ENCODE data around the gene MYNN. TPM values are rescaled to one million over a fixed set of nuclear protein-coding genes. Genes with fewer than 3 reads are reported as not detected.

MYNN gene
- total and polyA plus RNA-seq, 2 of the 13 experiments (the other 11 are each of a cell fraction or from before 2014, with no cell fraction given), result 10.4 to 17.6 TPM

DNA sequence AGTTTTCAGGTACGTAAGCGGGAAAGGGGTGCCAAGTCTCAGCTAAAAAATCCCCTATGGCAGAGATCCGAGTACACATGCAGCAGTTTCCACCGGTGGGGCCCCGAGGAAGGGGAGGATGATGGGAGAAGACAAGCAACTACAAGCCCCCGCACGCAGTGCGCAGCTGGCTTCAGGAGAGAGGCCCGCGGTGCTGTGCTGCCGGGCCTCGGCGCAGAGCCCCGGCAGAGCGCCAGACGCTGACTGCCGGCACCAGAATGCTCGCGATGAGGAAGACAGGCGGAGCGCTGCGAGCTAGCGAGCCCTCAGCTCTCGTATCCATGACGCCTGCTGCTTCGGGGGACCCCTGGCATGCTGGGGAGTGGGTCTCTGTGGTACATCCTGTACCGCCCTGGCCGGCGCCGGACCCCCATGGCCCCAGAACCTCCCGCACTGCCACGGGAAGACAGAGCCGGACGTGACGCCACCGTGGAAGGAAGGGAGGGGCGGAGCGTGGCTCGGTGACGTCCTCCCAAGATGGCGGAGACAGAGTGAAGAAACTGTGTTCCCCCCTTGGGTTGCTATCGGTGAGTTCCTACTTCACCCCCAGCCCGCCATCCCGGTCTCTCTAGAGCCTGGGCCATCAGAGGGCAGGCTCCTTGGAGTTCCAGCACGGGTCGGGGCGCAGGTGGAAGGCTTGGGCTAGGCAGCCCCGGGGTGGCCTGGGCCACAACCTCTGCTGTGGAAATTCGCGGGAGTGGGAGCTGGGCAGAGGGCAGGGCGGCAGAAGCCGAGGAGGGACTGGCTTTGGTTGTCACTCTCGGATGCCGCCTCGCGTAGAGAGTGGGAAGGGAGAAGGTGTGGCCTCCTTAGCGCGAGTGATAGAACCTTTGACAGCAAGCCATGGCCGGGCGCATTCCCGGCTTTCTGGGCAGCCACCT lies at the start of gene MYNN (continued):
- peak; percentile 53 for TF ChIP-seq ZNF263 (CRISPR knock-in tag; IDR thresholded peaks at IDR 0.05)
- TF ChIP-seq KMT2B (CRISPR knock-in tag; IDR thresholded peaks at IDR 0.05), result peak; percentile 89
- TF ChIP-seq IRF2 (CRISPR knock-in tag; IDR thresholded peaks at IDR 0.05), result peak; percentile 77
- TF ChIP-seq JUN (CRISPR knock-in tag; IDR thresholded peaks at IDR 0.05), result peak; percentile 42; the same call in 1 of the 2 replicates
- no peak for TF ChIP-seq ZNF572 (CRISPR knock-in tag; IDR thresholded peaks at IDR 0.05)
- TF ChIP-seq, protein P1, sequence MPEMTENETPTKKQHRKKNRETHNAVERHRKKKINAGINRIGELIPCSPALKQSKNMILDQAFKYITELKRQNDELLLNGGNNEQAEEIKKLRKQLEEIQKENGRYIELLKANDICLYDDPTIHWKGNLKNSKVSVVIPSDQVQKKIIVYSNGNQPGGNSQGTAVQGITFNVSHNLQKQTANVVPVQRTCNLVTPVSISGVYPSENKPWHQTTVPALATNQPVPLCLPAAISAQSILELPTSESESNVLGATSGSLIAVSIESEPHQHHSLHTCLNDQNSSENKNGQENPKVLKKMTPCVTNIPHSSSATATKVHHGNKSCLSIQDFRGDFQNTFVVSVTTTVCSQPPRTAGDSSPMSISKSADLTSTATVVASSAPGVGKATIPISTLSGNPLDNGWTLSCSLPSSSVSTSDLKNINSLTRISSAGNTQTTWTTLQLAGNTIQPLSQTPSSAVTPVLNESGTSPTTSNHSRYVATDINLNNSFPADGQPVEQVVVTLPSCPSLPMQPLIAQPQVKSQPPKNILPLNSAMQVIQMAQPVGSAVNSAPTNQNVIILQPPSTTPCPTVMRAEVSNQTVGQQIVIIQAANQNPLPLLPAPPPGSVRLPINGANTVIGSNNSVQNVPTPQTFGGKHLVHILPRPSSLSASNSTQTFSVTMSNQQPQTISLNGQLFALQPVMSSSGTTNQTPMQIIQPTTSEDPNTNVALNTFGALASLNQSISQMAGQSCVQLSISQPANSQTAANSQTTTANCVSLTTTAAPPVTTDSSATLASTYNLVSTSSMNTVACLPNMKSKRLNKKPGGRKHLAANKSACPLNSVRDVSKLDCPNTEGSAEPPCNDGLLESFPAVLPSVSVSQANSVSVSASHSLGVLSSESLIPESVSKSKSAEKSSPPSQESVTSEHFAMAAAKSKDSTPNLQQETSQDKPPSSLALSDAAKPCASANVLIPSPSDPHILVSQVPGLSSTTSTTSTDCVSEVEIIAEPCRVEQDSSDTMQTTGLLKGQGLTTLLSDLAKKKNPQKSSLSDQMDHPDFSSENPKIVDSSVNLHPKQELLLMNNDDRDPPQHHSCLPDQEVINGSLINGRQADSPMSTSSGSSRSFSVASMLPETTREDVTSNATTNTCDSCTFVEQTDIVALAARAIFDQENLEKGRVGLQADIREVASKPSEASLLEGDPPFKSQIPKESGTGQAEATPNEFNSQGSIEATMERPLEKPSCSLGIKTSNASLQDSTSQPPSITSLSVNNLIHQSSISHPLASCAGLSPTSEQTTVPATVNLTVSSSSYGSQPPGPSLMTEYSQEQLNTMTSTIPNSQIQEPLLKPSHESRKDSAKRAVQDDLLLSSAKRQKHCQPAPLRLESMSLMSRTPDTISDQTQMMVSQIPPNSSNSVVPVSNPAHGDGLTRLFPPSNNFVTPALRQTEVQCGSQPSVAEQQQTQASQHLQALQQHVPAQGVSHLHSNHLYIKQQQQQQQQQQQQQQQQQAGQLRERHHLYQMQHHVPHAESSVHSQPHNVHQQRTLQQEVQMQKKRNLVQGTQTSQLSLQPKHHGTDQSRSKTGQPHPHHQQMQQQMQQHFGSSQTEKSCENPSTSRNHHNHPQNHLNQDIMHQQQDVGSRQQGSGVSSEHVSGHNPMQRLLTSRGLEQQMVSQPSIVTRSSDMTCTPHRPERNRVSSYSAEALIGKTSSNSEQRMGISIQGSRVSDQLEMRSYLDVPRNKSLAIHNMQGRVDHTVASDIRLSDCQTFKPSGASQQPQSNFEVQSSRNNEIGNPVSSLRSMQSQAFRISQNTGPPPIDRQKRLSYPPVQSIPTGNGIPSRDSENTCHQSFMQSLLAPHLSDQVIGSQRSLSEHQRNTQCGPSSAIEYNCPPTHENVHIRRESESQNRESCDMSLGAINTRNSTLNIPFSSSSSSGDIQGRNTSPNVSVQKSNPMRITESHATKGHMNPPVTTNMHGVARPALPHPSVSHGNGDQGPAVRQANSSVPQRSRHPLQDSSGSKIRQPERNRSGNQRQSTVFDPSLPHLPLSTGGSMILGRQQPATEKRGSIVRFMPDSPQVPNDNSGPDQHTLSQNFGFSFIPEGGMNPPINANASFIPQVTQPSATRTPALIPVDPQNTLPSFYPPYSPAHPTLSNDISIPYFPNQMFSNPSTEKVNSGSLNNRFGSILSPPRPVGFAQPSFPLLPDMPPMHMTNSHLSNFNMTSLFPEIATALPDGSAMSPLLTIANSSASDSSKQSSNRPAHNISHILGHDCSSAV (CRISPR knock-in tag; IDR thresholded peaks at IDR 0.05; ENCODE audit: borderline replicate concordance), result no peak
- no peak for TF ChIP-seq SNRNP70 (IDR thresholded peaks at IDR 0.05; ENCODE audit: low read depth, low read length)
- TF ChIP-seq CHD2 (IDR thresholded peaks at IDR 0.05; ENCODE audit: low read depth, low read length), result peak; percentile 34; the same call in 1 of the 2 replicates
- peak; percentile 82 for TF ChIP-seq GABPA (IDR thresholded peaks at IDR 0.05; ENCODE audit: low read depth, low read length)
- peak; percentile 95 for TF ChIP-seq GABPA (CRISPR knock-in tag; IDR thresholded peaks at IDR 0.05; ENCODE audit: low read depth)
- TF ChIP-seq ZBTB7A (CRISPR knock-in tag; IDR thresholded peaks at IDR 0.05), result no peak; the same call in none of the 2 replicates
- no peak for TF ChIP-seq SOX13 (IDR thresholded peaks at IDR 0.05)
- TF ChIP-seq SOX13 (CRISPR knock-in tag; conservative IDR thresholded peaks at IDR 0.05 in 1 of 2, IDR thresholded peaks at IDR 0.05 in 1 of 2), result peak in 1 of 2 experiments; percentile 57; a peak in 2 of 4 replicates
- TF ChIP-seq ATAD3A (CRISPR knock-in tag; IDR thresholded peaks at IDR 0.05), result peak; percentile 86; the same call in 1 of the 2 replicates
- TF ChIP-seq ZNF816 (CRISPR knock-in tag; IDR thresholded peaks at IDR 0.05; ENCODE audit: borderline replicate concordance), result peak; percentile 62; the same call in 1 of the 2 replicates
- no peak for TF ChIP-seq ZNF530 (CRISPR knock-in tag; IDR thresholded peaks at IDR 0.05; ENCODE audit: low read depth)
- TF ChIP-seq, protein P2, sequence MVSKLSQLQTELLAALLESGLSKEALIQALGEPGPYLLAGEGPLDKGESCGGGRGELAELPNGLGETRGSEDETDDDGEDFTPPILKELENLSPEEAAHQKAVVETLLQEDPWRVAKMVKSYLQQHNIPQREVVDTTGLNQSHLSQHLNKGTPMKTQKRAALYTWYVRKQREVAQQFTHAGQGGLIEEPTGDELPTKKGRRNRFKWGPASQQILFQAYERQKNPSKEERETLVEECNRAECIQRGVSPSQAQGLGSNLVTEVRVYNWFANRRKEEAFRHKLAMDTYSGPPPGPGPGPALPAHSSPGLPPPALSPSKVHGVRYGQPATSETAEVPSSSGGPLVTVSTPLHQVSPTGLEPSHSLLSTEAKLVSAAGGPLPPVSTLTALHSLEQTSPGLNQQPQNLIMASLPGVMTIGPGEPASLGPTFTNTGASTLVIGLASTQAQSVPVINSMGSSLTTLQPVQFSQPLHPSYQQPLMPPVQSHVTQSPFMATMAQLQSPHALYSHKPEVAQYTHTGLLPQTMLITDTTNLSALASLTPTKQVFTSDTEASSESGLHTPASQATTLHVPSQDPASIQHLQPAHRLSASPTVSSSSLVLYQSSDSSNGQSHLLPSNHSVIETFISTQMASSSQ (IDR thresholded peaks at IDR 0.05; ENCODE audit: low read depth), result no peak
- TF ChIP-seq, protein P2 (CRISPR knock-in tag; IDR thresholded peaks at IDR 0.05; ENCODE audit: borderline replicate concordance), result peak; percentile 18; the same call in 1 of the 2 replicates
